Measurements from ENCODE around the gene TAF4.
"Not testable (repeated sequence)": the region's sequence is repeated elsewhere in the genome, so short reads cannot be mapped to it uniquely, and the experiment has no call there.

TAF4 gene

DNA sequence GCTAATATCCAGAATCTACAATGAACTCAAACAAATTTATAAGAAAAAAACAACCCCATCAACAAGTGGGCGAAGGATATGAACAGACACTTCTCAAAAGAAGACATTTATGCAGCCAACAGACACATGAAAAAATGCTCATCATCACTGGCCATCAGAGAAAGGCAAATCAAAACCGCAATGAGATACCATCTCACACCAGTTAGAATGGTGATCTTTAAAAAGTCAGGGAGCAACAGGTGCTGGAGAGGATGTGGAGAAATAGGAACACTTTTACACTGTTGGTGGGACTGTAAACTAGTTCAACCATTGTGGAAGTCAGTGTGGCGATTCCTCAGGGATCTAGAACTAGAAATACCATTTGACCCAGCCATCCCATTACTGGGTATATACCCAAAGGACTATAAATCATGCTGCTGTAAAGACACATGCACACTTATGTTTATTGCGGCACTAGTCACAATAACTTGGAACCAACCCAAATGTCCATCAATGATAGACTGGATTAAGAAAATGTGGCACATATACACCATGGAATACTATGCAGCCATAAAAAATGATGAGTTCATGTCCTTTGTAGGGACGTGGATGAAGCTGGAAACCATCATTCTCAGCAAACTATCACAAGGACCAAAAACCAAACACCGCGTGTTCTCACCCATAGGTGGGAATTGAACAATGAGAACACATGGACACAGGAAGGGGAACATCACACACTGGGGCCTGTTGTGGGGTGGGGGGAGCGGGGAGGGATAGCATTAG, 6.2 kb upstream of the TAF4 start:
- not testable (repeated sequence) for DNase-seq

DNA sequence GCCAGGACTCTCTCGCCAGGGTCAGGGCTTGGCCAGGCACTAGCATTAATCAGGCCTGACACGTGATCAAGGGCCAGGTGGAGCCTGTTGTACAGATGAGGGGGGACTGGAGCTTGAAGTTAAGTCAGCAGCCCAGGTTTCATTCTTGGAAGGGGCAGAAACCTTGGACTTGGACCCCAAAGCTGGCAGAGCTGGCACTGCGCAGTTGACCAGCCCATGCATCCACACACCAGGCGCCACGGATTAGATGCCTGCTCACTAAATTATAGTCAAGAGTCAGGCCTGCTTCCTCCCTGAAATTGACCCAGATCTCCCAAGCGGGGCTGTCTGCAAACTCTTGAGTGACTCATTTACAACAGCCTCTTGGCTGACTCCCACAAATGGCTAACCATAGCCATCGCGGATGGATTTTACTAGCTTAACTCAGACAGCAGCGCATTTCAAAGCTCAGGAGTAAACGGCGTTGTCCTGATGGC, 4.1 kb upstream of the TAF4 start:
- no peak for DNase-seq

DNA sequence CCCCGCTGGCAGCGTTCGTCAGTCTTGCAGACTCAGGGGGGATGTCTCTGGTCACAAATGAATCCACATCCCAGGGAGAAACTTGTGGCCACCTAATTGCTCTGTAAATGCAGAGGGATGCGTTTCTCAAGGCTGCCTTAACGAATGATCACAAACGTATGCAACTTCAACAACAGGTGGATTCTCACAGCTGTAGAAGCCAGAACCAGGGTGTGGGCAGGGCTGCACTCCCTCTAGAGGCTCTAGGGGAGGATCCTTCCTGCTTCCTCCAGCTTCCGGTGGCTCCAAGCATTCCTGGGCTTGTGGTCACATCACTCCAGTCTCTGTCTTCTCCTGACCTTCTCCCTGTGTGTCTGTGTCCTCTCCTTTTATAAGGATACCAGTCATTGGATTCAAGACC, 3.3 kb upstream of the TAF4 start:
- no peak for DNase-seq

DNA sequence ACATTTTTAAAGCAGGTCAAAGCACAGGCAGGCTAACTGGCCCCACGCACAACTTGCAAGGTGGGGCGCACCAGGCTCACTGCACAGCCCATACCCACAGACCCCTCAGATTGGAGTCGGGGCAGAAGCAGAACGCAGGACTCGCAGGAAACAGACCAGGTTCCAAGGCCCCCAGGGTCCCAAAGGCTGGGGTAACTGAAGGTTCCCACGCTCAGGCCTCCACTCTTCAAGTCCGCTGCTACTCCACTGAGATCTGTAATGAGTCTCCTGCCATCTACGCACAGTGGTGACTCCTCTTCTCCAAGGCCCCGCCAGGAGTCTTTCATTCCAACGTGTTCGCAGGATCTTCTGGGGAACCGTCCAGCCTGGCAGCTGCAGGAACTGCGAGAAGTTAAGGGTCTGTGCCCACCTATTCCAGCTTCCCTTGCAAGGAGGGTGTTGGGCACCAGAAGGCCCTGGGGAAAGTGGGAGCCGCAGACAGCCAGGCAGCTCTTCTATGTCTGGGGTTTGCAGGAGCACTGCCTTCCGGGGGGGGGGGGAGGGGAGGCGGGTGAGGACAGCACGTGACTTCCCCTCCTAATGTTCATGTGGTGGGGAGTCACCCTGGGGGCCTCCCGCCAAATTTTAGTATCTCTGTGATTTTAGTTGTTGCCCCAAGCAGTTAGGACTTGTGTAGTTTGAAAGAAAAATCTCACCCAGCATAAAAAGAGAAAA, 2.0 kb upstream of the TAF4 start:
- DNase-seq = no peak

DNA sequence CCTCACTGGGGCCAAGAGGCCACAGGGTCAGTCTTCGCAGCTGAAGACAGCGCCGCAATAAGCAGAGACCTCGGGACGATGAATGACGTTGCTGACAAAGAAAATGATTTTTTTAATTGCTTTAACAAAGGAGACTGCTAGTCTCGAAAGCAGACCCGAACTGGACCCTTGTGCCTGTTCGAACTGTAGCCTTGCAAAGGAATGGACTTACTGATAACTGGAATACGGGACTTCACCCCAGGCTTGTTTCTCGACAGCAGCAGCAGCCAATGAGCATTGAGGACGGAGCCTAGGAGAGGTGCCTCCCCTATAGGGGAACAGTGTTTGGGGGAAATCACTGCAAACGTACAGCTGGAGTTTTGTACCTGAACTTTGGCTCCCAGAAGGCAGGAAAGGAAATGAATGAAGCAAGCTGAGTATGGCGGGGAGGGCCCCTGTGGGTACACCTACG, 1.3 kb upstream of the TAF4 start:
- peak in 1 of 5 donors; percentile 23 for DNase-seq

DNA sequence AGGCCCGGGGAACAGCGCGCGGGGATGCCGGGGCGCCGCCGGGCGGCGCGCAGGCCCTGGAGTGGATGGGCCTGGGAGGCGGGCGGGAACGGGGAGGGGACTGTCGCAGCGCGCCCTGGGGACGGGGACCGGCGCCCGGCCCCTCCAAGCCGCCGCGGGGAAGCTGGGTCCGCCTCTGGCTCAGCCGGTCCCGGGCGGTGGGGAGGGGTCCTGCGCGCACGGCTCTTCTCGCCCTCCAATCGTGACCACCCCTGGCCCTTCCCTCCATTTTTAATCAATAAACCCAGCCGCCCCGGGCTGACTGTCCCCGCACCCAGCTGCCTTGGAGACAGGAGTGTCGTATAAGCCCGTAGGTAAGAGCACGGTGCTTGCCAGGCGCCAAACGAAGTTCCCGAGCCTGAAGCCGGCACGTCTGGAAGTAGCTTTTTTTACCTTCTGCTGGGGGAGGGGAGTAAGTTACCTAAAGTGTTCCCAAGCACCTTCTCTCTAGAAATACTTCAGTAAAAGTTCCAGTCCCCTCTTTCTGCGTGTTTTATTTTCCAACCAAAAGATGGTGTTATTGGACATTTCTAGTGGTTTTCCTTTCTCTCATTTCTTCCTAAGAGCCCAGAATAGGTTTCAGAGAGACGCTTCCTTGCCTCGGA, 780 bp upstream of the TAF4 start:
- DNase-seq = peak in 2 of 5 donors; percentile 41 to 50

DNA sequence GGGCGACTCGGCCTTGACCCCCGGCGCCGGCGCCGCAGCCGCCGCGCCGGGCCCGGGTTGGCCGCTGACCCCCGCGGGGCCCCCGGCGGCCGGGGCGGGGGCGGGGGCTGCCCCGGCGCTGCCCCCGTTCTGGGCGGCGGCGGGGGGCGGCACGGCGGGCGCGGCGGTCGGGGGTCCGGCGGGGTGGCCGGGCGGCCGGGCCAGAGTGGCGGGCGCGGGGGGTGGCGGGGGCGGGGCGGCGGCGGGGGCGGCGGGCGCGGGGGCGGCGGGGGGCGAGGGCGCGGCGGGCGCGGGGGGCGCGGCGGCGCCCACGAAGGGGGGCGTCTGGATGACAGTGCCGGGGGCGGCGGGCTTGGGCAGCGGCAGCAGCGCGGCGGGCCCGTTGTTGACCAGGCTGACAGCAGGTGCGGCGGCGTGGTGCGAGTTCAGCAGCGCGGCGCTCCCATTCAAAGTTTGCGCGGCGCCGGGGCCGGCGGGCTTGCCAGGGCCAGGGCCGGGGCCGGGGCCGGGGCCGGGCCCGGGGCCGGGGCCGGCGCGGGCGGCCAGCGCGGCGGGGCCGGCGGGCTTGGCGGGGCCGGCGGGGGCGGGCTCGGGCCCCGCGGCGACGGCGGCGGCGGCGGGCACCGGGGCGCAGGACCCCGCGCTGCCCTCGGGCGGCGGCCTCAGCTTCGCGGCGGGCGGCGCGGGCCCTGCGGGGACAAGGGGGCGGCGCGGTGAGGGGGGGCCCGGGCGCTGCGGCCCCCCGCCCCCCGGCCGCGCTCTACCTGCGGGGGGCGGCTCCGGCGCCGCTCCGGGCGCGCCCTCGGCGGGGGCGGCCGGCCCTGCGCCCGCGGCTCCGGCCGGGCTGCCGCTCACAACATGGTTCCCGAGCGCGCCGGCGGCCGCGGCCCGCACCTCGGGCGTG, 659 bp downstream of the TAF4 start:
- DNase-seq = no peak

DNA sequence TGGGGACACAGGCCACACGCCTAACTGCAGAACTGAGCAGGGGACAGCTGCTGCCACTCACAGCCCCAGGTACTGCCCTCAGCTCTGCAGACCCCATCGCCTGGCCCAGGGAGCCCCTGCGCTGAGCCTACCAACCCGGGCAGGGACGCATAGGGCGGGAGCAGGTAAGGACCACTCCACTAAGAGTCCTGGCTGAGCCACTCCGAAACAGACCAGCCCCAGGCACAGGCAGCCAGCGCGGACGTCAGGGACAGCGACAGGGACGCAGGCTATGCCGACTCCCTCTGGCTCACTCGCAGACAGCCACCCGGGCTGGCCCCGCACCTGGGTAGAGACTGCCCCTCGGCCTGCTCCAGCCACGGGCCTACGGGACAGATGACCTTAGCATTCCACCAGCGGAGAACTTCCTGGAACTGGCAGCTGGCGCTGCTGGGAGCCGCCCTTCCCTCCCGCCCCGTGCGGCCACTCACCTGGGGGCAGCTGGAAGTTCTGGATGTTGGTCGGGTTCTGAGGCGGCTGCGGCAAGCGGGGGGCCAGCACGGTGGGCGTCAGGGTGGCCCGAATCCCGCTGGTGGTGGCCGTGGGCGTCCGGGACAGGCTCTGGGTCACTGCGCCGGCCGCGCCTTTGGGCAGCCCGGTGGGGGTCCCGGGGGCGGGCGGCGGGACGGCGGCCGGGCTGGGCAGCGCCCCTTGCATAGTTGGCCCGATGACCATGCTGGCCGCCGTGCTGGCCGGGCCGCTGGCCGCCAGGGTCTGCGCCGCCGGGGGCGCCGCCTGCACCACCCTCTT, 1.5 kb downstream of the TAF4 start:
- no peak for DNase-seq

DNA sequence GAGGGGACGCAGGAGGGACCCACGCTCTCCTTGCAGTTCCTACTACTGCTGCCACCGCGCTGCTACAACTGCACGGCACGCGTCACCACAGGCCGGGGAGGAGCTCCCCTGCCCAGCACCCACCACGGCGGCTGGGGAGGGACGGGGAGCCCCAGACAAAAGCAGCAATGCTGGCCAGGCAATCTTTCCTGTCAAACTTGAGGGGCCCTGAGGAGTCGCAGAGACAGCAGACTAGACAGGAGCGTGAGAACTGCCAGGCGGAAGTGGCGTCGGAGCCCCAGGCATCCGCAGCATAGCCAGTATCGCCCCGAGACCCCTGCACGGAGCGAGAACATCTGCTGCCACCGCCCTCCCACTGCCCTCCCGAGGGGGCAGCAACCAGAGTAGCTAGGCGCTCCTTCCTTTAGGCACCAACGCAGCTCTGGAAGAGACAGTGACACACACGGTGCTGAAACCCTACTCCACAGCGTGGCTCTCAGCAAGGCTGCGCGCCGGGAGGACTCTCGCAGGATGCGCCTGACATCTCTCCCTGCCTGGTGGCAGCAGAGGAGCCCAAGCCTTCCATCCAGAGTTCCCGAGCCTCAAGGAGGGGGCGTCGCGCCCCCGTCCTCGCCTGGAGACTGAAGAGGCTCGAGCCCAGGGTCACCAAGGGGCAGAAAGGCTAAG, 2.2 kb downstream of the TAF4 start:
- no peak for DNase-seq

DNA sequence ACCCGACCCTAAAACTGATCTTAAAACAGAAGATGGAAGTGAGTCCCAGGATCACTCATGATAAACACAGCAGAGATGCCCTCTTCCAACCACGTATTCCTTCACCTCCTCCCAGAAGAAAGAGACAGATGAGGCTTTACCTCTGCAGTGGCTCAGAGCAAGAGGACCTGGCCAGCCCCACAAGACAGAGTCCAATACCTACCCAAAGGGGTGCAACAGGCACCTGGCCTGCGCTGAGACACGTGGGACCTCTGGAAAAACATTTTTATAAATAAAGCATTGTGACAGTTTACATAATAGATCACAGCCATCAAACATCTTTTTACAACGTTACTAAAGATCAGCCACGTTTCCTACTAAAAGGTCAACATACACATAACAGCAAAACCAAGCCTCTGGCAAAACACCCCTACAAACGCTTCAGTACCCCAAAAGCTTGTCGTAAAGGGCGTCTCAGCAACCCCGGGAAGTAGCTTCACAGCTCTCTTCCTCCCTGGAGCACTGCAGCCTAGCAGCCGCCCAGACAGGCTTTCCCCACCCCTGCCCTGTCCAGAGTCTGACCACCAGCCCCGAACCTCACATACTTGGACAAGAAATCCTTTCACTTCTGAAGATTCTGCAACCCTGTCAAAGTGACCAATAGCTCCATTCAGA, 2.9 kb downstream of the TAF4 start:
- DNase-seq = no peak

DNA sequence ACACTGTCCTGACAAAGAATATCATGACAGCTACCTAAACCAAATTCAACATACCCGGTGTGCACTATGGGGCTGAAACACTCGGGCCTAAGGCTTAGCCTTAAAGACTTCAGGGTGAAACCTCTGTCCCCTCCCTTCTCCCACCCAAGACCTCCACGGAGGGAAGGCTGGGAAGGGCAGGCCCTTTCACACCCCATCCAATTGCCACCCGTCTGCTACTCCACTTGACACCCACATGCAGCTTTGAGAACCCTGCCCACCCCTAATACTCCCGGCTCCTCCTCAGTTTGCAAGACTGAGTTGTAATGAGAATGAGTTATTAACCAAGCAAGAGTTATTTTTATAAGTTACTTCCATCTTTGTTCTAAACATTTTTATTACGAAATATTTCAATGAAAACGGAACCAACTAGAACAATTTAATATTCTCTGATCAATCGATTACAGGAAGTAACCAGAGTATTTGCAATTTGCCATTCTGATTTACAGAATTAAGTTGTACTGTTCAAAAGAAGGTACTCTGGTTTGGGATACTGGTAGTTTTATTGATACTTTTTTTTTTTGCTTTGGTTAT, 3.7 kb downstream of the TAF4 start:
- no peak for DNase-seq

DNA sequence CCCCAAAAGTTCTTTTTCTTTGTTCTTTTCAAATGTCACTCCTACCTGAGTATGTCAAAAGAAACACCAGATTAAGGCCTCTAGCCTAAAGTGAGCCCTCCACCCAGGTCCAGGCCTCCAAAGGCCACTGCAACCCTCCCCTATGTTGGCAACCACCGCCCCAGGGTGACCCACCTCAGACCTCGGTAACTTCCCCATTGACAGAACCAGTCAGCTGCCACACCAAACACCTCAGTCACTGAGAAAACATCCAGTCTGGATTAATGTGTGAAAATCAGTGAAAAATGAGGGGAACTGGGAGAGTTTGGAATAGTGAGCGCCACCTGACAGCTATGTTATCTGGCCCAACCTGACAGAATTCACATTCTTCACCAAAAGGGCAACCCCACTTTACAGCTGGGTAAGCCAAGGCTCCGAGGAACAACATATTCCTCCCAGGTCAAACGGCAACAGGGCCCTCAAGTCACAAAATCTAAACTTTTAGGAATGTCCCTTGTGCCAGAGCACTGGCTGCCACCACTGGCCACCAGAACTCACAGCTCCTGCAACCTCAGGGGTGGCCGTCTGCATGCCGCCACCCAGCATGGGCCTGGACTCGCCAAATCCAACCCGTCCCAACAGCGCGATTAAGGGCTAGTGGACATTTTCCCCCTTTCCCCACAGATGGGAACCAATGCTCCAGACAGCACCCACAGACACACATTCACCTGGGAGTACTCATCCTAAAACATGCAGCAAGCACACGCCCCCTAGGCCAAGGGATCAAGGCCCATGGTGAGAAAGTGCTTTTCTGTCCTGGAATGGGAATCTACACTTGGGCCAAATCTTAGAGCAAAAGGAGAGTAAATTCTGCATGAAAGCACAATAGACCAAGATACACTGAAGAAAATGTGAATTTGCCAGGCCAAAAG, 4.8 kb downstream of the TAF4 start:
- no peak for DNase-seq

DNA sequence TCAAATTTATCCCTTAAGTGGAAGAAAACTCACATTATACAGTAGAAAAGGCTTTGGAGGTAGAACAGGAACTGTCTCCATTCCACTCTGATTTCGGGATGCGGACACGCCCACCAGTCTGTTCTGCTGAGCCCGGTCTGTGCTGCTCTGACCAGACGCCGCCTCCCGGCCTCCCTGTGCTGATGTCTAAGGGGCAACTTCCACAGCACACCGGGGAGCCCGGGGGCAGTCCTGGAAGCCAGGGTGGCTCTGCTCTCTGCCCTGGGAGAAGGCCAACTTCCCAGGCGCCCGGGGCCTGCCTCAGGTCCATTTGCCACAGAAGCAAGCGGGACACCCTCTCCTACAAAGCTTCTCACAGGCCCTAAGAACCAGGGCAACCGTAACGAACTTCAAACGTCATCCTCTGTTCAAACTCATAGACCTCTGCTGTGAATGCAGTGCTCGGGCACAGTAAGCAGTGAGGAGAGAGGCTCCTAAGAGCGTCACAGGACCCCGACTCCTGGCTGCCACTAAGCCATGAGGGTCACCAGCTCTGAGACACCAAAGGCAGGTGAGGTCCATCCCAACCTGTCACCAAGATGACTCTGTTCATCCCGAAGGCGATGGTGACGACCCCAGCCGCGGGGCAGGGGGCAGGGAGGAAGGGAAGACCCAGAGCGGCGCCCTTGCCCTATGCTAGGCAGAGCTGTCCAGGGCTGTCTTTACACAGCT, 5.6 kb downstream of the TAF4 start:
- DNase-seq = no peak

DNA sequence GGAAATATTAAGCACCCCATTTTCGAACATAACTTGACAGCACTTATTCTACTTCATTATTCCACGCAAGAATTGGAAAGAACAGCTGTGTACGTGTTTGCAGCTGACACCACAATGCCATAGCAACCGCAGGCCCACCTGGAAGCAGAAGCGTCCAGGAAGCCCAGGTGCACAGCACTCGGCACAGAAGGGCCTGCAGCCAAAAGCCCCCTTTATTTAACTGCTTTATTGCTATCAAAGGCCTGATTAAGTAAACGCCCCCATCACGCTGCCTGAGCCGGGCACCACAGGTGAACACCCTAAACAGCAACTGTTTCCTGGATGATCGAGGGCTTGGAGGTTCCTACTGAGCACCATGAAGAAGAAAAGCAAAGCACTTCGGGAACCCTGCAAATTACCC, 6.3 kb downstream of the TAF4 start:
- no peak for DNase-seq

DNA sequence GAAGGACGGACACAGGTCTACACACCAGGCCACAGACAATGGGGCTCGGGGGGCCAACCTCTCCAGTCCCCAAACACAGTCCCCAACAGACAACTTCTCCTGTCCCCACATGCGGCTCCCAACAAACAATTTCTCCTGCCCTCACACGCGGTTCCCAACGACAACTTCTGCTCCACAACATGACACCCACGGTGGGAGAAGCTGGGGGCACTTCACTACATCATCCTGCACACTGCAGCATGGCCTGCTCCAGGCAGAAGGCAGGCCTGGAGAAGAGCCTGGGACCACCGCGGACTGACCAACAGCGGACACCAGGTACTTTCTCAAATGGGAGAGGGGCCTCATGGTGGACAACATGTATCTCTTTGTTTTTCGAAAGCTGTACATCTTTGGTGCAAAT, 6.7 kb downstream of the TAF4 start:
- DNase-seq = no peak

DNA sequence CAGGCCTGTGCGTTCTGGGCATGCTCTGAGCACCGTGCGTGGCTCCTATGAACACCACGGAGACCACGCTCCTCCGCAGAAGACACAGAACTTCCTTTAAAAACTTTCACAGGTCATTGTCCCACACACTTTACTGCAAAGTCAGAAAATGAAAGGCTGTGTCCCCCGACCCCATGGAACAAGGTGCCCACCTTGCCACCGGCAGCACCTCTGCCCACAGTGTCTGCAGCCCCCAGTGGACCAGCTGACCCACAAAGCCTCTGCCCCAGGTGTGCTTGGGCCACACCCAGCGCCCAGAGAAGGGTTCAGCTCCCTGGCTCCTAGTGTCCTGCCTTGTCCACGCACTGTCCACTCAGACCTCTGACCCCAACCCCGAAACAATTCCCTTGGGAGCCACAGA, 8.7 kb downstream of the TAF4 start:
- DNase-seq = no peak

DNA sequence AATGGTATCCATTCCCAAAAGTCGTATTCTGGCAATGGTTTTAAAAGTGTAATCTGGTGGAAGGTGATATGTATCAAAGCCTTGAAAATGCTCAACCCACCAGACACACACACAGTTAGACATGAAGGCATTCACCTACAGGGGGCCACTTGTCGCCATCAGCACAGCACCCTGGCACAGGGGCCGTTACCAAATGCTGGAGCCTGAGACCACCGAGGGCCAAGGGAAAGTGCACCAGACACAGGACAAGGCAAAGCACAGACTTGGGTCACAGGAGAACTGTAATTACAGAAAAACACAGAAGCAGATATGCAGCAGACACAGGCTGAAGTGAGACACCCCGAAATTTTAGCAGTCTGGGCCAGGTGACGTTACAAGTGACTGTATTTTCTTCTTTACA, 9.3 kb downstream of the TAF4 start:
- no peak for DNase-seq

DNA sequence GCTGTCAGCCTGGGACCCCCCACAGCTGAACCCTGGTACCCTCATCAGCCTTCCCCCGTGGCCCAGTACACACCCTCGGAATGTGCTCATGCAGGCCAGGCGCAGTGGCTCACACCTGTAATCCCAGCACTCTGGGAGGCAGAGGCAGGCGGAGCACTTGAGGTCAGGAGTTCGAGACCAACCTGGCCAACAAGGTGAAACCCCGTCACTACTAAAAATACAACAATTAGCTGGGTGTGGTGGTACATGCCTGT, 9.9 kb downstream of the TAF4 start:
- not testable (repeated sequence) for DNase-seq
